HG03565 (cell line): ENCODE measurements around the gene ESR2.
"Not testable (repeated sequence)": the region's sequence is repeated elsewhere in the genome, so short reads cannot be mapped to it uniquely, and the experiment has no call there.

ENCODE experiments used
- ATAC-seq: cut with Tn5 transposase; IDR thresholded peaks from one replicate; pipeline ENCODE4 v1.9.1; 2021; ENCODE audit warnings: mild to moderate bottlenecking, moderate library complexity; ENCODE audit not compliant: unreplicated experiment

ESR2 gene

DNA sequence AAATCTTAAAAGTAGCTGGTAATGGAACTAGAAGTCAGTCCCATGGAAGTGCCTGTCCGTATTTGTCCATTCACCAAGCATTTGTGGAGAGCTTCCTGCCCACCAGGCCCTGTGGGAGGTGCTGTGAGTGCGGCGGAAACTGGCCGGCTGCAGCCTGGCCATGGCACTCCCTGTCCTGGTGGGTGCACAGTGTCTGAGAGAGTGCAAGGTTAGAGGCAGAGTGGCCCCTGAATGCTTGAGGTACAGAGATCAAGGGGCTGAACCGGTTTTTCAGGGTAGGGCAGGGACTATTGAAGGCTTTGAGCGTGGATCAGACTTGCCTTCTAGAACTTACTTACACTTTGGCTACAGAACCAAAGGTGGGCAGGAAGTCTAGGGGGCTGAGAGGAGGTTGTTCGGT is 92.9 kb downstream of the ESR2 start:
- no peak for ATAC-seq

DNA sequence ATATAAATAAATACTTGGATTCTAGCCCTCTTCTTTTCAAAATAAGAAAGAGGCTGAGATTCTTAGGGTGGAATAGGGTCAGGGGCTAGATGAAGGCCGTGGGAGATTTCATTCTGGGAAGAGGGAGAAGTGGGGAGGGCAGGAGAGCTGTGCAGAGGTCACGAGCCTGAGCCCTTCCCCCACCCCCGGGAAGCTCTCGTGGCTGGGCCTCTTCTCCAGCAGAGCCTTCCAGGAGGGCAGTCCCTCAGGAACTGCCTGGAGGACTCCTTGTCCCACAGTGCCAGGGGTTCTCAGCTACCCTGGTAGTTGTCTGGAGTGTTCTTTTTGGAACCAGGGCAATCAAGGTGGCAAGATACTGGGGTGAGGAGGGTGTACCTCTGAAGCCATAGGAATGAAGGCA is 94.0 kb downstream of the ESR2 start:
- ATAC-seq, result no peak

DNA sequence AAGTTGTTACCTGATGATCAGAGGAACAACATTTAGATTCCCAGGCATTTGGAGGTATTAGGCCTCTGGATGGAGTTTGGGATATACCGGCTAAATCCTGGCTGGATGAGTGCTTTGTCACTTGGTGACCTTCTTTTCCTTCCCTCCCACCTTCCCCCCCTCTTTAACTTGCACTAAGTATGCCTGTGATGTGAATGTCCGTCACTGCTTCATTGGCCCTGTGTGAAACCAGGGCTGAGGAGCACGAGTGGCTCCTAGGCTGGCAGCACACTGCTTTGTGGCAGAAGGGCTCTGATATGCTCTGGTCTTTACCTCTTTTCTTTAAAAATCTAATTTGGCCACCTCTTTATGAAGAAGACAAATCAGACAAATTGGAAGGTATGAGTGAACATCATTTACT is 95.7 kb downstream of the ESR2 start:
- no peak for ATAC-seq

DNA sequence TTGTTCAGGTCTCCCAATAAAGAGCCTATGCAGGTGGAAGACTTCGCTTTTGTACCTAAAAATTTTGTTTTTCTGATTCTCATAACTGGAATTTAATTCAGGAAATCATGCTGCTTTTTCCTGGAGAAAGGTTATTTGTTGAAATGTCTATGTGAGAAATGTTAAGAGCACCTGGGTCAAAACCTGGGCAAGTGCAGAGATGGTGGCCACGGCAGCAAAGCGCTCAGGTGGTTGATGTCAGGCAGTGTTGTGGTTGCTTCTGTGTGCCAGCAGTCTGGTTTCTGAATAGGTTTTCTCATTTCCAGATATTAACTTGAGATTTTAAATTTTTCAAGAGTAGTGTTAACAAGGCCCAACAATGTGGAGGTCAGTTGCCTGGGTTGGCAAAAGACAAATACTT is 96.2 kb downstream of the ESR2 start:
- ATAC-seq, result no peak

DNA sequence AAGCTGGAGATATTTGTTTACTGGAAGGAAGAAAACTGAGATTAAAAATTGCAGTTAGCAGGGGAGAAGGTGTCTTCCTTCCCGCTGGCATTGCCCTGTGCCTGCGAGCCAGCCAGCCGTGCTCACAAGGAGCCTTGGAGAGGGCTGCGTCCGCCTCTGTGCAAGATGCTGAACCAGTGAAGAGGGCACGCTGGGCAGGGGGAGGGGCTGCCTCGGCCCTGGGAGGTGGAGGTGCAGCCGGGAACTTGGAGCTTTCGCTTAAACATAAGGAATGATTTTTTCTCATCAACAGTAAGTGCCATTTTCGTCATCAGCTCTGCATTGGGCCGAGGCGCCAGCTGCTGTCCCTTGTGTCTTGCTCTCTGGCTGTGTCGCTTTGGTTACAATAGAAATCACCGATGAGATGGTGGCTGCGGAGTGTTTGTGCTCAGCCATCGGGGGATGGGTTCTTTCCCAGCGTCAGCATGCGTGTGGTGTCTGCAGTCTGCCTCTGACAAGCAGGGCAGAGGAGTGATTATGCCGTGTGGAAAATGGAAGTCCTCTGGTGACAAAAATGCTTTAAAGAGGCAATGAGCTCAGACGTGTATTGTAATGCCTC is 97.3 kb downstream of the ESR2 start:
- ATAC-seq, result no peak

DNA sequence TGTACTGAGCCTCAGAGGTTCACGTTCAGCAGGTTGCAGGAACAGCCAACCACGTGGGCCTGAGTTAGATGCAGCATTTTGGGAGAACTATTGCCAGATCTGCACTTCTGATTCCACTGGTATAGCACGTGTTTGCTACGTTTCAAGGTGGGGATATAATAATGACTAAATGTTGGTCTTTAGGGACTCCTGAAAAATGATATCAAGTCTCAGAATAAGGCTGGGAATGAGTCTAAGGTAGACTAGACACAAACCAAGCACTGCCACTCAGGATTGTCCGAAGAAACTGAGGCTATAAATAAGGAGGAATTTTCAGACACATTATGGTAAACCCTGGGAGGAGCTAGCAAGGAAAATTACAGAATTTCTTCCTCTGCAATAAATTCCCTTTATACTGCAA is 98.1 kb downstream of the ESR2 start:
- ATAC-seq, result no peak

DNA sequence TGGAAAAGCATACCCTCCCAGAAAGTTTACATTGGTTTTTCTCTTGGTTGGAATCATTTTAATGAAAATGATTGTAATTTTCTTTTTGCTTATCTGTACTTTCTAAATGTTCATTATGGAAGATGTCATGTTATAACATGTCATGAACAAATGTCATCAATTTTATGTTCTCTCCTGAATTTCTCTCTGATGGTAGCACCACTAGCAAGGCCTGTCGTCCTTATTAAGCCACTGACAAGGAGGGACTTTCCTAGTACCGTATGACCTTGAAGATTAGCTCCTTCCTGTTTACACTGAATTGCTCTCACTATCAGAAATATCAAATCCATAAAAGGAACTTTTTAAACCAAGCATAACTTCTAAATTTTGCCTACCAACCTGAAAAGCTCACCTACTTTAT is 99.0 kb downstream of the ESR2 start:
- ATAC-seq, result no peak

DNA sequence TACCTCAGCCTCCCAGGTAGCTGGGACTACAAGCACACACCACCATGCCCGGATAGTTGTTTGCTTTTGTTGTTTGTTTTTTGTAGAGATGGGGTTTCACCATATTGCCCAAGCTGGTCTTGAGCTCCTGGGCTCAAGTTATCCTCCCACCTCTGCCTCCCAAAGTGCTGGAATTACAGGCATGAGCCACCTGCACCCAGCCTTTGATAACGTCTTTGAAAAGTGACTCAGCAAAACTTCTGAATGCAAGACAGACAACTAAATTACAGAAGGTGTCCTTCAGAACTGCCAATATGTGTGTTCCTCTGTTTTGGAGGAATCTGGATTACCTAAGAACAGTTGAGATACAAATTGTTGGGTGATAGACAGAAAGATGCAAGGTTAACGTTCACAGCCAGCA is 99.8 kb downstream of the ESR2 start:
- no peak for ATAC-seq

DNA sequence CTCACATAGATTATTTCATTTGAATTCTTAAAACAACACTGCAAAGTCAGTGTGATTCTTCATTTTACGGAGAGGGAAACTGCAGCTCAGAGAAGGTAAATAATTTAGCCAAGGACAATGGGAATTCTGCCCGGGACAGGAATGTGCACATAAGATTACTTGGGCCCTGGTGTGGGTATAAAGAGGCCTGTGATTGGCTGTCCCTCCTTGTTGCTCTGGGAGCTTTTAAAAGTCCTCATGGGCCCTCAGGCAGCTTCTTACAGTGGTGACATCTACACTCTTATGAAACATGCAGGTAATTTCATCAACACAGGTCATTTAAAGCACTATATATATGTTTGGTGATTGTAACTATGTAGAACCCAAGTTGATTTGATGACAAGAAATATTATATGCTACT is 100.3 kb downstream of the ESR2 start:
- no peak for ATAC-seq

DNA sequence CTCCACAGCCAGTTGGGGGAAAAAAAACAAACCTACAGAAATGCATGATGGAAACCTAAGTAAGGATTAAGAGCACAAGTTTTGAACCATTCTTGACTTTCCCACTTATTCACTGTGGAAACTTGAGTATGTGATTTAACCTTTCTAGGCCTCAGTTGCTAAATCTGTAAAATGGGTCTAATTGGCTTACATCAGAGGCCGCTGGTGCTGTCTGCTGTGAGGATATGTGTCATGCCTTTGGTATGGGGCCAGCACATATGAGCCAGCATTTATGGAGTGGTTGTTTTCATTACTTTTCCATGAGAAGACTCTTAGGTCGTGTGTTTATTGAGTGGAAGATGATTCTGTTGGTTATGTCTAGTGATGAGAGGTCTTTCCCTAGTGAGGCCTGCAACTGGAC is 102.4 kb downstream of the ESR2 start:
- no peak for ATAC-seq

DNA sequence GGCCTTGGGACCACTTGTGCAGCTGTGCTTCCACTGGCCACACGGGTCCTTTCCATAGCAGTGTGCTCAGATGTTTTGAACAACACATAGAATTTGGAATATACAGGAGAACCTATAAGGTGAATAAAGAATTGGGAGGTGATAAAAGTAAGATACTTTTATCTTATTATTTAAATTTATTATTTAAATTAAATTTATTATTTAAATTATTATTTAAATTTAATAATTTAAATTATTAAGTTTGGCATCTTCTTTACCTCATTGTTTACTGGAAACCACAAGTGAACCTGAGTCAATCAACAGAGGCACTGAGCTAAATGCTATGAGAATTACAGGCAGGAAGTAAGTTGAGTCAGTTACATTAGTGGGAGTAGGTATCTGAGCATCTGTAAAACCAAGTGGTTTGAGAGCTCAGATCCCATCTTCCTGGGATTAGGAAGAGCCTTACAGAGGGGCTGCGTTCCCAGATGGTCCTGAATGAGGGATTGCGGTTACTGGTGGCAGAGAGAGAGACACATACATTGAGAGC is 103.1 kb downstream of the ESR2 start:
- ATAC-seq, result no peak

DNA sequence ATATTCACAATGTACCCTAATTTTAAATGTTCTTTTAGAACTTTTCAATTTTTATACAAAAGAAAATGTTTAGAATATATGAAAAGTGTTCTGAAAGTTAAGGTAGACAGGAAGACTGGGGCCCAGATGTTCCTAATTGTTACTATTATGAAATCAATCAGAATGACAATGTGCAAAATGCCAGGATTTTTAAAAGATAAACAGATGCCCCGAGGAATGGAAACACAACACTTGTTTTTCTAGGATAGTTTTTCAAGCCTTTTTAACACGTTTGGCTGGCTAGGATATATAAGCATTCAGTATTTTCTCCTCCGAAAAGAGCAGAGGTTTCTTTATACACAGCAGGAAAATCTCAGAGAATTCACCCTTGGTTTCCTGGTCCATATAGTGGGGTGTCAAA is 106.8 kb downstream of the ESR2 start:
- ATAC-seq, result no peak

DNA sequence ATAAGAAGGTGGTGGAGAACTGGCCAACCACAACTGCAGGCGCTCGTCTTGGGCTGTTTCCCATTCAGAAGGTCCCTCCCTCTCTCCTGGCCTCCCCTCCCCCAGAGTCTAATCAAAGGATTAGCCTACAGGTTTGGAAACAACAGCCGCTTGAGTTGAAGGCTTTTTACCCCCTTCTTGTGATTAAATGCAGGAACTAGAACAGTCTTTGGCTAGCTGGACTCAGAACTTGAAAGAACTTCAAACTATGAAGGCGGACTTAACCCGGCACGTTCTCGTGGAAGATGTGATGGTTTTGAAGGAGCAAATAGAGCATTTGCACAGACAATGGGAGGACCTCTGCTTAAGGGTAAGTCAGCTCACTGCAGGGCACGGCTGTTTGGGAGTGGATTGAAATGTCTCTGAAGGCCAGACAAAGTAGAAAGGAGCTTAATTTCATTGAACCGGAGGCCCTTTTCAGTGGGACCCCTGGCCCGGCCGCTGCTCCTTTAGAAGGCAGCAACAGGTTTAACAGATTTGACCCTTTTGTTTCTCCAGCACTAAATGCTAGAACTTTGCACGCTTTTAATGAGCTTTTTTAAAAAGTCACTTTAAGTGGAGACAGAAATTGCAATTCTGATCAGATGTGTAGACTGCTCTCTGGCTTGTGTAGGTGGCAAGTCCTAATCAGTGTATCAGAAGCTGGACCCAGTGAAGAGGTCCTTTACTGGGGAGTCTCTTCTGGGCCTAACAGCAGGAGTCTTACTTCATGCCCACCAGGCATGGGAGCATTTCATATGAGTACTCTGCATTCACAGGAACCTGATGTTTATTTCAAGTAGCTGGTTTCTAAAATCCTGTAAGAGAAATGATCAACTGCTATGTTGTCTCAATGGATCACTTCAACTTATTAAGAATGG is 107.7 kb downstream of the ESR2 start:
- no peak for ATAC-seq

DNA sequence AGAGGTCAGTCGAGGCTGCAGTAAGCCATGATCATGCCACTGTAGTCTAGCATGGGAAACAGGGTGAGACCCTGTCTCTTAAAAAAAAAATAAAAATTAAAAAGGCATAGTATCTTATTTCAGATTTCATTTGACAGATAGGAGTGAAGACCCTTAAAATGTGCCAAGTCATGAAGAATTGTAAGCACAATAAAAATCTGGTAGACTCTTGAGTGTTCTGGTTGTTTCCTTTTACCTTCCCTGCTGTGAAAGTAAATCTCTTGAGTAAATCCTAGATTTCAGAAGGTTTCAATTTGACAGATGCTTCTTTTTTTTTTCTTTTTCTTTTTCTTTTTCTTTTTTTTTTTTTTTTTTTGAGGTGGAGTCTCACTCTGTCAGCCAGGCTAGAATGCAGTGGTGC is 109.0 kb downstream of the ESR2 start:
- no peak for ATAC-seq

DNA sequence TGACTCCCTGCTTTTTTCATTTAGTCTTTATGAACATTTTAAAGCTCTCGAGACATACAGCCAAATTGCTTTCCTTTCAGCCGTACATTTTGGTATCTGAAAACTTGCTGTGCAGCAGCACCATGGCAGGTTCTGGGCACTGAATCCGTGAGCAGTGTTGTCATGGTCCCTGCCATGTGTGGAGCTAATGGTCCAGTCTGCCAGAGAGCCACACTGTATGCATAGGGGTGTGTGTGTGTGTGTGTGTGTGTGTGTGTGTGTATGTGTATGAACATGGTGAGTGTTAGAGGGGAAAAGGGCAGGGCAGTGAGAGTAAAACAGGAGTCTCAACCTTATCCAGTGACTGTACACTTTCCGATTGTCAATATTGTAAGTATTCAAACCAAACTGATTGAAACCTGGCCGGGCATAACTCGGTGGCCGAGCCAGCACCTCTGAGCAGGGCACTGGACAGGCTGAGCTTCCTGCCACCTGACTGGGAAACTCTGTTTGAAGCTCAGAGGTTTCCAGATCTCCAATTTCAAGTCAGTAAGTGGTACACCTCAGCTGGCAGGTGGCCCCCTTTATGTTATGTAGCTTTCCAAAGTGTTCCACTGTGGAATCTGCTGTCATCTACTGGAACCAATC is 110.0 kb downstream of the ESR2 start:
- ATAC-seq, result no peak

DNA sequence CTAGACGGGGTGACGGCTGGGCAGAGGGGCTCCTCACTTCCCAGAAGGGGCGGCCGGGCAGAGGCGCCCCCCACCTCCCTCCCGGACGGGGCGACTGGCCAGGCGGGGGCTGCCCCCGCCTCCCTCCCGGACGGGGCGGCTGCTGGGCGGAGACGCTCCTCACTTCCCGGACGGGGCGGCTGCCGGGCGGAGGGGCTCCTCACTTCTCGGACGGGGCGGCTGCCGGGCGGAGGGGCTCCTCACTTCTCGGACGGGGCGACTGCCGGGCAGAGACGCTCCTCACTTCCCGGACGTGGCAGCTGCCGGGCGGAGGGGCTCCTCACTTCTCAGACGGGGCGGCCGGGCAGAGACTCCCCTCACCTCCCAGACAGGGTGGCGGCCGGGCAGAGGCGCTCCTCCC is 111.3 kb downstream of the ESR2 start:
- ATAC-seq, result not testable (repeated sequence)

DNA sequence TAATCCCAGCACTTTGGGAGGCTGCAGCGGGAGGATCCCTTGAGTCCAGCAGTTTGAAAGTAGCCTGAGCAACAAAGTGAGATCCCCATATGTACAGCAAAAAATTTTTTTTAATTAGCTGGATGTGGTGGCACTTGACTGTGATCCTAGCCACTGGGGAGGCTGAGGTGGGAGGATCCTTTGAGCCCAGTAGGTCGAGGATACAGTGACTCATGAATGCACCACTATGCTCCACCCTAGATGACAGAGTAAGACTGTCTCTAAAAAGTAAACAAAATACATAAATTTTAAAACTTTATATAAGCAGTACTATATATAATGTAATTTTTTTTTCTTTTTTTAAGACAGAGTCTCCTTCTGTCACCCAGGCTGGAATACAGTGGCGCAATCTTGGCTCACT is 115.4 kb downstream of the ESR2 start:
- no peak for ATAC-seq

DNA sequence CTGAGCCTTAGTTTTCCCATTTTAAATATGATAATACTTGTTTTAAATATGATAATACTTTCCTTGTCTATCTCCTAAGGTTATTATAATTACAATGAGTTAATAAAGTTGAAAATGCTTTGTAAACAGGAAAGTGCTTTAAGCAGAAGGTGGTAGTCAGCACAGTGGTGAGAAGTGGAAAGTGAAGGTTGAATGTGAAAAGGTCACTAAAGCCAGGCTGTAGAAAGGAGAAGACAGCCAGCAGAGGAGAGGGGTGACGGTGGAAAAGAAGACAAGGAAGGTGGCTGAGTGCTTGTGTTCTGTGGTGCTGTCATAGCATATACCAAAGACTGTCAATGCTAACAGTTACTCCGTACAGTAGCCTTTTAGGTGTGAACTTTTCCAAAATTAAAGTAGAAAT is 117.8 kb downstream of the ESR2 start:
- no peak for ATAC-seq

DNA sequence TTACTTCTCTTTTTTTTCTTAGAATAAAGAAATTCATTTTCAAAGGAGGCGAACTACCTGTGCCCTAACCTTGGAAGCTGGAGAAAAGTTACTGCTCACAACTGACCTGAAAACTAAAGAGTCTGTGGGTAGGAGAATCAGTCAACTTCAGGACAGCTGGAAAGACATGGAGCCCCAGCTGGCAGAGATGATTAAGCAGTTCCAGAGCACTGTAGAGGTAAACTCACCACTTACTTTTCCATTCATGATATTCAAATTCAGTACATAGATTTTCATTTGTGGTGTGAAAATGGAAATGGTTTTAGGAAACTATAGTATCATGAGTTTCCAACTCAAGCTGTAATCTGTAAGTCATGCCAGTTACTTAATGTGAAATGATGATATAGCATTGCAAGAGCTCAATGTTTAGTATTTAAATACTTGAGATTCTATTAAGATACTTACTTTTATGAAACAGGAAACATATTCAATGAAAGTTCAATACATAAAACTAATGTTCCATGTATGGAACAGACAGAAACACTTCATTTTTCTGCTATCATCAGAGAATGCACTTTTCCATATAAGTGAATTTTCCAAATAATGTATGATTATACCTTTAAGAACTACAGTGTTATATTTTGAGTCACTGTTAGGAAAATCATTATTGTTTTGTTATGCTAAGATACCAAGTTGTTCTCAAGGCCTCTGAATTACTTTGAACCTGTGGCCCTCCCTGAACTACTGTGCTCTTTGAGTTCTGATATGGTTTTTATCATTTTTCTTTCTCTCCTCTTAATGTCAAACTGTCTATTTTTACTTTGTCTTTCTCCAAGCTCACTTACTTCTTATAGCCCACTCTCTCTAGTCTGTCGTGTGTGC is 119.0 kb downstream of the ESR2 start:
- no peak for ATAC-seq

DNA sequence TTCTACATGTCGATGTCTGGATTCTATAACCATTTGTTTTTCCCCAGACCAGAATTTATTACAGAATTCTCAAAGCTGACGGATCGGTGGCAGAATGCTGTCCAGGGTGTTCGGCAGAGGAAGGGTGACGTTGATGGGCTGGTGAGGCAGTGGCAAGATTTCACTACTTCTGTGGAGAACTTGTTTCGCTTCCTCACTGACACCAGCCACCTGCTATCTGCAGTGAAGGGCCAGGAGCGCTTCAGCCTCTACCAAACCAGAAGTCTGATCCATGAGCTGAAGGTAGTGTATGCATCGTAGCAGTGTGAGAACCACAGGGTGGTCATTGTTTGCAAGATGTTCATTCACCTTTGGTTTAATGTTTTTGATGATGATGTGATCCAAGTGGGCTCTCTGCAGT is 124.0 kb downstream of the ESR2 start:
- no peak for ATAC-seq

DNA sequence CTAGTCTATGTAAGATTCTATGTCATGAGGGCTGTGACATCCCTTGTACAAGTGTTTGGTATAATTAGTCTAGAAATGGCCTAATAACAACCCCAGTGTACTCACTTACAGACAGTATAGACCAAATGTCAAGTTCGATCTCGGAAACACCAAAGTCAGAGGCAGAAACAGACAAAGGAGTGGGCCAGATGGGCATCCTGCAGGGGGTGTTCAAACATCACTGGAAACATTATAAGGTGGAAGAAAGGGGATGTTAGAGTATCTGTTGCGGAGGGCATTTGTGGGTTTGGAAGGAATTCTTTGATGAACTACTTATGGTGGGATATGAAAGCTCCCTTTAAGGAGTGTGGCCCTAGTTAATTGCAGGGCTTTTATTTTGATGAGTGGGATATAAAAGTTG is 134.6 kb downstream of the ESR2 start:
- no peak for ATAC-seq
